T follicular helper cell (primary cell): ENCODE results near the gene RFC2.
A peak's percentile ranks its signal among the peaks of the same experiment; 100 is the strongest.
"Not testable (repeated sequence)": the region's sequence is repeated elsewhere in the genome, so short reads cannot be mapped to it uniquely, and the experiment has no call there.

ENCODE experiments used
- DNase-seq: peaks from one replicate; pipeline ENCODE4 v3.0.0-alpha.2; 2020; ENCODE audit warnings: low read depth

Gene RFC2

GRCh38 chr7:74217455-74218342 is 36.5 kb downstream of the RFC2 start:
- DNase-seq = no peak

DNA sequence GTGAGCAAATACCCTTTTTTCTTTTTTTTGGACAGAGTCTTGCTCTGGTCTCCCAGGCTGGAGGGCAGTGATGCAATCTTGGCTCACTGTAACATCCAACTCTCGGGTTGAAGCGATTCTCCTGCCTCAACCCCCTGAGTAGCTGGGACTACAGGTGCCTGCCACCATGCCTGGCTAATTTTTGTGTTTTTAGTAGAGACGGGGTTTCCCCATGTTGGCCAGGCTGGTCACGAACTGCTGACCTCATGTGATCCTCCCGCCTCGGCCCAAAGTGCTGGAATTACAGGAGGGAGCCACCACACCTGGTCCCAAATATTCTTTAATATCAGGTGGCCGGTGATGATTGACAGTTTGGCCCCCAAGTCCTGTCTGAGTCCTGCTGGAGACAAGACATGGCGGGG is 37.8 kb downstream of the RFC2 start:
- DNase-seq = no peak

DNA sequence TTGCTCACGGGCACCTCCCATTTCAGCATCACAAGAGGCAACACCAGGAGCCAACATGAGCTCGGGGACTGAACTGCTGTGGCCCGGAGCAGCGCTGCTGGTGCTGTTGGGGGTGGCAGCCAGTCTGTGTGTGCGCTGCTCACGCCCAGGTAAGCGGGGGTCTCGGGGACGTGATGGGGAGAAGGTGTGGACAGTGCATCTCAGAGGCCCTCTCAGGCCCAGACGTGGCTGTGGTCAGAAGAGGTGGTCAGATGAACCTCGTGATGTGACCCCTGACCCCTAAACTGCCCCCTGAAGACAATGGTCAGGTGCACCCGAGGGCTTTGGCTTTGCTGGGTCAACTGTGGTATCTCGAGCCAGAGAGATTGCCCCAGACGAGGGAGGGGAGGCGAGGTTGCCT is 38.3 kb downstream of the RFC2 start:
- no peak for DNase-seq

GRCh38 chr7:74214816-74215630 is 39.2 kb downstream of the RFC2 start:
- DNase-seq = no peak

DNA sequence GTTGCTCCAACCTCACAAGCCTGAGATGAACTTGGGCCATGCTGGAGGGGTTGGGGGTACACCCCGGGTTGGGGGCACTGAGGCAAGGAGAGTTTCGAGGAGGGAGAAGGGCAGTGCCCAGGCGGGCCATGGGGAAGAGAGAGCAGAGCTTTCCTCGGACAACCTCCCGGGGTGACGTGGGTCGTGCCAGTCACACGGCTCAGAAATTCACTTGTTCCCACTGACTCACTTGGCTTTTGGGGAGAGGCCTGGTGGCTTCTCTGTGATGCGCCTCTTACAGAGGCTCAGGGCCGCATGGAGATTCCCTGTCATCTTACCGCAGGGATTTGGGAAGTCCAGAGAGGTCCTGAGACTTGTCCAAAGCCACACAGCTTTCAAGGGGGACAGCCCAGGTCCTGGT is 41.5 kb downstream of the RFC2 start:
- DNase-seq = no peak

- not testable (repeated sequence) for DNase-seq
Observed at GRCh38 chr7:74208241-74208640, 46.0 kb downstream of the RFC2 start.

- no peak for DNase-seq
Observed at GRCh38 chr7:74207586-74207985, 46.6 kb downstream of the RFC2 start.

- peak; percentile 62 for DNase-seq
Observed at GRCh38 chr7:74206589-74207120, 47.5 kb downstream of the RFC2 start.

- not testable (repeated sequence) for DNase-seq
Observed at GRCh38 chr7:74206052-74206451, 48.1 kb downstream of the RFC2 start.

- no peak for DNase-seq
Observed at GRCh38 chr7:74203956-74204618, 50.1 kb downstream of the RFC2 start.

GRCh38 chr7:74202841-74203556 is 51.2 kb downstream of the RFC2 start:
- no peak for DNase-seq

GRCh38 chr7:74199551-74200355 is 54.4 kb downstream of the RFC2 start:
- no peak for DNase-seq

- DNase-seq = no peak
Observed at GRCh38 chr7:74197449-74198124, 56.6 kb downstream of the RFC2 start.

DNA sequence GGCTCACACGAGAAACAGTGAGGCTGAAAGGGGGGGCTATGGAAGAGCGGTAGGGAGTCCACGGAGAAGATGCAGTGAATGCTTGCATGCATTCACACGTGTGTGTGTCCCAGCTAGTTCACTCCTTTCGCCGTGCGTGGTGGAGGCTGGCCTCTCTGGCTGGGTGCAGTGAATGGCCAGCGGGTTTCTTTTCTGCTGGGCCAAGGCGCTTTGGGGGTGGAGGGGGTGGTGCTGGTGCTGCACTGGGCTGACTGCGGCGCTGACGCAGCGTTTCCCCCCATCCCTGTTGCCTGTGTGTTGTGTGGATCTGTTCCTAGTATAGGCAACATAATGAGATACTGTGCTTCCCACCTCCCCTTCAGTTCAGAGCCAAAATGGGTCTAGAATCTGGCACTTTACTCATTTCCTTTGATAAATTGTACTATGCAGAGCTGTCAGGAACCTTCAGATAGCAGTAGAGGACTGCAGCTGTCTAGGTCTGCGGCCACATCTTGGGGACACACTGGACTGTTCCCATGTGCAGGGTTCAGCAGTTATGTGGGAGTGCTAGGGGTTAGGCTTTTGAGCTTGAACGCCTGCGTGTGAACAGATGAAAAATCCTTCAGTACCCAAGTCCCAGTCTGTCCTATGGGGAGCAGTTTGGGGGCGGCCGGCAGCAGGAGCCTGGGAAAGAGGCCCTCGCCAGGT is 58.1 kb downstream of the RFC2 start:
- not testable (repeated sequence) for DNase-seq

GRCh38 chr7:74195139-74195860 is 58.9 kb downstream of the RFC2 start:
- DNase-seq = not testable (repeated sequence)

DNA sequence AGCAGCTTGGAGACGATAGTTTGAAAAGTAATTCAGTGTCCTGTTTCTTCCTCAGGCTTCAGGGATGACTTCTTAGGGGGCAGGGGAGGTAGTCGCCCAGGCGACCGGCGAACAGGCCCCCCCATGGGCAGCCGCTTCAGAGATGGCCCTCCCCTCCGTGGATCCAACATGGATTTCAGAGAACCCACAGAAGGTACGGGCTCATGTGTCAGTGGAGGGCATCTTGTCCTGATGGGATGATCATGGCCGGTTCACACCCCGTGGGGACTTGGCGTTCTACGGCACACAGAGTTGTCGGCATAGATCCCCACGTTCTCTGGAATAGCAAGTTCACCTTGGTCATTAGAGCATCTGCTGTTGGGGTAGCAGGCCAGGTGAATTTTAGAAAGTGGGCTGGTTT is 59.5 kb downstream of the RFC2 start:
- DNase-seq = no peak

GRCh38 chr7:74193913-74194312 is 60.3 kb downstream of the RFC2 start:
- no peak for DNase-seq

DNA sequence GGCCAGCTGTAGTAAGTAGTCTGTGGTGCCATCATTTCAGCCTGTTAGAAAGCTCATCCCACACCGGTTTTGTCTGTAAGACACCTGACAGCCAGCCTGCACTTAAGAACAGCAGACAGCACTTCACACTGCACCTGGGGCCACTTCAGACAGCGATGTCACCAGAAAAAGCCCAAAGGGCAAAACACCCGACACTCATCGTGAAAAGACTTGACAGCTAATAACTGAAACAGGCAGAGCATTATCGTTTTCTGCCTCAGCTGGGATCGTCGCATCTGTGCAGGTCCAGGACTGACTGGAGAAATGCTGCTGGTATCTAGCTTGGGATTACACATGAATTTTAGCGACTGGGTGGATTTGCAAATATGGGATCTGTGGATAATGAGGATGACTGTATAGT is 61.1 kb downstream of the RFC2 start:
- no peak for DNase-seq

DNA sequence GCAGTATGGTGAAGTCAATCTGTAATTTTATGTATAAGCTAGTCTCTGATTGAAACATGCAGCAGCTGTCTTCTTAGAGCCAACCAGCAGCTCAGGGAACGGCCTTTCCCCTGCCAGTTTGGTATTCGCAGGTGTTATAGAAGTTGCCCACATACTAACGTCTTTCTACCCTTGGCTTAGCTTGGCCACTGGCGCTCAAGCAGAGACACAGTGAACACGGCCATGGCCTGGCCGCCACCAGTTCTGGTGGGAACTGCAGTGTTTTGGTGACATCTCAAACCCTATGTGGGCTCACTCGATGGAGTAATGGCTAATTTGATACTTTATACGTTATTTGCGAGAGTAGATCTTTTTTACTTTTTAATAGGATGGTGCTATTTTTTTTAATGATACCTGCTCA is 63.0 kb downstream of the RFC2 start:
- DNase-seq = no peak
